Erythroblast (primary cell): ENCODE measurements around the gene FAM20B.

Source experiments
- GATA1 ChIP-seq: IDR thresholded peaks from 2 replicates; pipeline ENCODE4 v1.6.1; 2011; ENCODE audit warnings: low read depth, mild to moderate bottlenecking, control low read depth, low read length, moderate library complexity
- POLR2A ChIP-seq: IDR thresholded peaks from 2 replicates; pipeline ENCODE4 v1.6.1; 2011; ENCODE audit warnings: mild to moderate bottlenecking, low read length

DNA sequence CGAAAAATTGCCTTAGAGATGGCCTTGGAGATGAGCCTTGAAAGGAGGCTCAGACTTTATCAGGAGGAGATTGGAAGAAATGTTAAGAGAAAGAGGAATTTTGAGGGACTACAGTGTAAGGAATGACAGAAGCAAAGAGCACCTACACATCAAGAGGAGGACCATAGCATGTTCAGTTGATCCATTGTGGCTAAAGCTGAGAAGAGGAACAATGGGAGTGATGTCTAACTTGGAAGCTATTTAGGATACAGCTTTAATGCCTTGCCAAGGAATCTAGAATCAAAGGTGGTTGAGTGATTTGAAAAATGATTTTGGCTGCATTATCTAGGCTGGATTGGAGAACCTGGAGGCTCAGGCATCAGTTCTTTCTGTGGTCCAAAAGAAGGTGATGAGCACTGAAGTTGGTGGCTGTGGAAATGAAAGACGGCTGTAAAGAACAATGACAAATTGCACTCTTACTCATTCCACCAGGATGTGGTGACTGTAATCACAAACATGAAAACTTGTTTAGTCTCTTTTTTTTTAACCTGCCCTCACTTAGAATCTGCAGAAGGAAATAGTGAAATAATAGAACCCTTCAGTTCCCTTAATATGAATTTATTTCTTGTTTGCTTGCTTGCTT is 11.3 kb downstream of the FAM20B start:
- no peak for TF ChIP-seq POLR2A
- no peak for TF ChIP-seq GATA1
